ENCODE results near the gene GRPEL2.

GRPEL2 gene

DNA sequence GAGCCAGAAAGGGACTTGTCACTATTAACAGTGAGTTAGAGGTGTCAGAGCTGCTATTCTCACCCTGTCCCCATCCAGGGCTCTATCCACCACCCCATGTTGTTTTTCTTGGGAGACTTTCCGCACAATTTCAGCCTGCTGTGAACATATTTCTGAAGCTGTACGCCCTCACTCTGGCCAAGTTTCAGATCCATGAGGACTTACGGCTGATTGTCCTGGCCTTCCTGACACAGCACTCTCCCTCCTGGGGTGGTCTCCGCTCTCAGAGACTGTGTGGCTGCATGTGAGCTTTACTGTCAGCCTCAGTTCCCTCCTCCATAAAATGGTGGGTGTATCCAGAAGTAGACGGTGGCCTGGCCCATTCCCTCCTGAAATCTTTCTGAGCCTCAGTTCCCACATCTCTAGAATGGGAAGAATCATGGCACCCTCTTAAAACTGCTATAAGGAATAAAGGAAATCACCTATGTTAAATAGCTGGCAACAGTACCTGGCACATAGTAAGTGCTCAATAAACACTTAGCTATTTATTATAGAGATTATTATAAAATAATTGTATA, 34.6 kb downstream of the GRPEL2 start:
- DNase-seq (ENCODE audit: low read depth), result no peak
- no peak for TF ChIP-seq CTCF (IDR thresholded peaks at IDR 0.05; ENCODE audit: low read length, missing control alignments)
- H3K4me3 ChIP-seq (replicated peaks; ENCODE audit: low read depth, low read length), result no peak overlapping the region

DNA sequence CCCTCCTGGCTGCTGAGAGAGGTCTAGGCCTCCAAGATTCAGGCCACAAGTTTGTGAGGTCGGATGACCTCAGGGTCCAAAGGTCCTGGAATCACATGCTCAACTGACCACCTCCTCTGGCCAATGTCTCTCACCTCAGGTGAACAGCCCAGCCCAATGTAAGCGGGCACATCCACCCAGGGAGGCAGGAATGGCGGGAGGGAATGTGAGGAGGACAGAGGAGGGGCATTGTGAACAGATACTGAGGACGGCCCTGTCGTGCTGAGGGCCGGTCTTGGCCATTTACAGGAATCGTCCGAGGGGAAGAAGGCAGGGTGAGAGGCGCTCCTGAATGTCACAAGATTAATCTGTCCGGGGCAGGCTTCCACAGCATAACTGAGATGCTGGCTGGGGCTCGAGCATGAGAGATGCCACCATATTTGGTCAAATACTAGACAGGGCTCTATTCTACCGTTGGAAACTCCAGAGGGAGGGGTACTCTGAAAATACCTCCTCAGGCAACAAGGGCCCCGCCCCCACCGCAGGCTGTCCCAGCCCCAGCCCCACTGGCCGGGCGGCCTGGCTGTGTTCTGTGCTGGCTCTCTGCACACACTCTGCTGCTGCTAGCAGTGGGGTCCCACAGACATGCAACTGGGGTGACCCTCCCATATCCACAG, 35.3 kb downstream of the GRPEL2 start:
- no peak for DNase-seq (ENCODE audit: low read depth)
- no peak overlapping the region for H3K4me3 ChIP-seq (replicated peaks; ENCODE audit: low read depth, low read length)
- no peak for TF ChIP-seq CTCF (IDR thresholded peaks at IDR 0.05; ENCODE audit: low read length, missing control alignments)

GRCh38 chr5:149381261-149381985, 36.1 kb downstream of the GRPEL2 start:
- TF ChIP-seq CTCF (IDR thresholded peaks at IDR 0.05; ENCODE audit: low read length, missing control alignments), result no peak
- no peak for DNase-seq (ENCODE audit: low read depth)
- no peak overlapping the region for H3K4me3 ChIP-seq (replicated peaks; ENCODE audit: low read depth, low read length)

GRCh38 chr5:149381986-149382338, 36.7 kb downstream of the GRPEL2 start:
- TF ChIP-seq CTCF (IDR thresholded peaks at IDR 0.05; ENCODE audit: low read length, missing control alignments), result peak; percentile 89
- no peak overlapping the region for H3K4me3 ChIP-seq (replicated peaks; ENCODE audit: low read depth, low read length)
- DNase-seq (ENCODE audit: low read depth), result peak; percentile 81

DNA sequence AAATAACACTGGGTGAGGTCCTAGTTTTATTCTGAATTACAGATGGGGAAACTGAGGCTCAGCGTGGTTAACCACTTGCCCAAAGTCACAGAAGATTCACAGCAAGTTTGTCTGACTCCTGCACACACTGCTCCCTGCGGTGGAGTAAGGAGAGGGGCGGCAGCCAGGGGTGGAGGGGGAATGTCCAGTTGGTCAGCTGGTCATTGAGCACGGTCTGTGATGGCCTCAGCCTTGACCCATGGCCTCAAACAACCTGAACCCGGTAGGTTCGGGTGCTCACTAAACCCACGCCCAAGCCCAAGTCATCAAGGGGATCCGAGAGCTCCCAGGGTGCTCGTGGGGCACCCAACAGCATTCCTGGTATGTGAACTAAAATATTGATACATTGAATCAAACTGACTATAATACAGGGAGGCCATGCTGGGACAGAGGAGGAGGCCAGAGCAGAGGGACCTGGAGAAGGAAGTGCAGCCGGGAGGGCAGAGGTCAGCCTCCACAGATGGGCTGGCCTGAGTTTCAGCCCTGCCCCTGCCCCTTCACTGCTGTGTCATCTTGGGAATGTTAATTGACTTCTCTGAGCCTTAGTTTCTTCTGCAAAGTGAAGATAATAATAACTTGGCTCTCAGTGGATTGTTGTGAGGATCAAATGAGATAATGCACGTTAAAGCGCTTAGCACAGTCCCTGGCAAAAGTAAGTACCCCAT, 37.4 kb downstream of the GRPEL2 start:
- TF ChIP-seq CTCF (IDR thresholded peaks at IDR 0.05; ENCODE audit: low read length, missing control alignments), result no peak
- H3K4me3 ChIP-seq (replicated peaks; ENCODE audit: low read depth, low read length), result no peak overlapping the region
- DNase-seq (ENCODE audit: low read depth), result no peak

DNA sequence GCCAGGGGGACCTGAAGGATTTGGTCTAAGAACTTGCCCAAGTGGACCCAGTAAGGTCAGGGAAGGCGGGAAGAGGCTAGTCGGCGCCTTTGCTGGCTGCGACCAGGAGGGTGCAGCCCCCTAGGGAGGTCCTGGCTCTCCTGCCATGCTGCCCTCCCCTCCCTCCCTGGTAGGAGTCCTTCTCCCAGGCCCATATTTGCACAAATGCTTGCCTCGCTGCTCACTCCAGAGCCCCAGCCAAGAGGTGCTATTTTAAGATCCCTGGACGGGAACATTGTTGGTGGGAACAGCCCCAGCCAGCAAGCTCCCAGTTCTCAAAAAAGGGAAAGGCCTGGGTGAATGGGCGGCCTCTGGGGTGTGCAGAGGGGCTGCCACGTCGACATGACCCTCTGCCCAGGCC, 38.1 kb downstream of the GRPEL2 start:
- TF ChIP-seq CTCF (IDR thresholded peaks at IDR 0.05; ENCODE audit: low read length, missing control alignments), result no peak
- no peak overlapping the region for H3K4me3 ChIP-seq (replicated peaks; ENCODE audit: low read depth, low read length)
- DNase-seq (ENCODE audit: low read depth), result no peak
